Body of pancreas (tissue), 4 donors: ENCODE results near the gene MEIG1.

Experiments
- CTCF ChIP-seq, 7 experiments: fragments of 450-650 bp in 4 of 7; fragments of 200-600 bp in 3 of 7; sonication (generic) in 3 of 7; IDR thresholded peaks; one replicate each; pipeline ENCODE4 v1.5.1; 2016 to 2019; ENCODE audit warnings: antibody characterized with exemption in 7 of 7
- POLR2A ChIP-seq, 3 donors: fragments of 450-650 bp; IDR thresholded peaks; one replicate each; pipeline ENCODE4 v1.6.1; 2016; ENCODE audit warnings: antibody characterized with exemption in 3 of 3, mild to moderate bottlenecking in 2 of 3

- TF ChIP-seq CTCF (IDR thresholded peaks at IDR 0.05): no peak
- TF ChIP-seq POLR2A (IDR thresholded peaks at IDR 0.05): no peak
These were observed 14.1 kb upstream of the MEIG1 start for GRCh38 chr10:14945108-14945507.
